H1 (cell line): ENCODE data around the gene ZNF350. TPM values are rescaled to one million over a fixed set of nuclear protein-coding genes. Genes with fewer than 3 reads are reported as not detected.
A peak's percentile ranks its signal among the peaks of the same experiment; 100 is the strongest.

ENCODE experiments used
- ASH2L ChIP-seq: fragments of 200-600, 300-600 bp; sonication (generic); IDR thresholded peaks from one replicate; pipeline ENCODE4 v1.7.1; 2017; ENCODE audit warnings: low read length
- CREB1 ChIP-seq: IDR thresholded peaks from 2 replicates; pipeline ENCODE4 v1.6.1; 2012; ENCODE audit warnings: inconsistent platforms
- KDM4A ChIP-seq: IDR thresholded peaks from one replicate; pipeline ENCODE4 v1.7.1; 2012; ENCODE audit warnings: low read depth, mild to moderate bottlenecking, moderate library complexity, low read length, inconsistent platforms; ENCODE audit not compliant: severe bottlenecking
- NRF1 ChIP-seq: IDR thresholded peaks from 2 replicates; pipeline ENCODE4 v1.6.1; 2011; ENCODE audit warnings: mild to moderate bottlenecking, low read depth, low read length, improper control_type of control experiment
- PHF8 ChIP-seq: fragments of 200-600 bp; sonication (generic); conservative IDR thresholded peaks from 2 replicates; pipeline ENCODE4 v1.7.1; 2012; ENCODE audit warnings: low read depth, mild to moderate bottlenecking, inconsistent platforms, low read length, moderate library complexity
- POU5F1 ChIP-seq: IDR thresholded peaks from 2 replicates; pipeline ENCODE4 v1.6.1; 2011; ENCODE audit warnings: low read depth, mild to moderate bottlenecking, low read length, moderate library complexity
- RBBP5 ChIP-seq: IDR thresholded peaks from 2 replicates; pipeline ENCODE4 v1.7.1; 2012; ENCODE audit warnings: low read depth, mild to moderate bottlenecking, inconsistent platforms, low read length, moderate library complexity, borderline replicate concordance
- SAP30 ChIP-seq: fragments of 300-600 bp; sonication (generic); IDR thresholded peaks from 2 replicates; pipeline ENCODE4 v1.7.1; 2012; ENCODE audit warnings: low read length, moderate library complexity, mild to moderate bottlenecking, inconsistent platforms; ENCODE audit not compliant: insufficient read depth, insufficient replicate concordance
- SIX5 ChIP-seq: IDR thresholded peaks from 2 replicates; pipeline ENCODE4 v1.6.1; 2011; ENCODE audit warnings: mild to moderate bottlenecking, low read depth, low read length
- TAF1 ChIP-seq: IDR thresholded peaks from 2 replicates; pipeline ENCODE4 v1.6.1; 2011; ENCODE audit warnings: mild to moderate bottlenecking, low read depth, low read length
- TEAD4 ChIP-seq: IDR thresholded peaks from 2 replicates; pipeline ENCODE4 v1.6.1; 2012; ENCODE audit warnings: low read depth, low read length, inconsistent platforms, mixed read lengths
- polyA plus RNA-seq, 7 experiments: library from polyadenylated mRNA; depleted of rRNA in 3 of 7; stranded (reverse) in 5 of 7; unstranded in 2 of 7; fragments of >200 nt in 5 of 7; fragments of 200-250 nt in 2 of 7; gene quantifications; 1 replicate in 5 of 7; 2 replicates in 1 of 7; 4 replicates in 1 of 7; pipeline versions ENCODE4 v1.2.1 to v1.2.3, GENCODE V29; 2011 to 2013; ENCODE audit warnings: missing spikeins in 2 of 7, mixed read lengths in 2 of 7
- total RNA-seq: library from RNA; stranded (reverse); fragmentation: NEBNext Ultra II Directional; extraction: Animal tissue kit (Norgen Biotek cat#: 25700); gene quantifications from 2 replicates; pipeline ENCODE4 v1.2.1, GENCODE V29; 2021

Gene ZNF350
- total and polyA plus RNA-seq, 2 of the 8 experiments (the other 6 are each of a cell fraction or from before 2014, with no cell fraction given), result 1.7 to 5.3 TPM

DNA sequence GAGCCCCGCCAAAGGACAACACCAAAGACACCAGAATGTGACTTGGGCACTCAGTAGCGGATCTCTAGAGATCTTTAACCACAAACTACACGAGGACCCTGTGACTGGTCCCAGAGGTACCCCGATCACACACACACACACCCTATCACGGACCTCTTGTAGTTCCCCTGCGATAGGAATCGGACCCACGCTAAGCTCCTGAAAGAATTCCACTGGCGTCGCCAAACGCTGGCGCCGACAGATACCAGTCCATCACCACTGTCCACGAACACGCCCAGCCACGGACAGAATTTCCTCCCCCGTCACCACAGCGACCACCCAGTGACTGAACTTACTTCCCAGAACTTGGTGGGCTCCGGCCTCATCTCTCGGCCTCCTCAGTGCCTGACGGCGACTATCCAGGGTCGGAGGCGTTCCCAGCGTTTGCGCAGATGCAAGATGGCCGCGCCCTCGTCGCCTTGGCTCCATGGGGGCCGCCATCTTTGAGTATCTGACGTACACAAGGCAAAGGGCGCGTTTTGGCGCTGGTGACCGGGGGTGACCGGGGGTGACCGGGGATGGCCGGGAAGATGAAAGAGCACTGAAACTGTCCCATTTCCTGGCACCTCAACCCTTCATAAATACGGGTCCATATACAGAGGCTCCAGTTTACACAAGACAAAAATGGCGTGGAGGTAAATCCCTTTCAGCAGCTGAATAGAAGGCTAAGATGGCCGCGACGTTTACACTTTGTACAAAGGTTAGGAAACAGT is 21.3 kb upstream of the ZNF350 start, which contains the start of gene ZNF615 (continued):
- TF ChIP-seq SIX5 (peak; percentile 46), PHF8 (peak; percentile 52; the same call in 1 of the 2 replicates), RBBP5 (peak; percentile 52; the same call in 1 of the 2 replicates), SAP30 (peak; percentile 83), TAF1 (peak; percentile 87), KDM4A (peak; percentile 92), ASH2L (peak; percentile 66), NRF1 (peak; percentile 24; the same call in 1 of the 2 replicates), CREB1 (peak; percentile 58), TEAD4 (no peak), POU5F1 (no peak)
